GM21526 (cell line): ENCODE results near the gene CEP250.

Source experiments
- ATAC-seq: cut with Tn5 transposase; IDR thresholded peaks from one replicate; pipeline ENCODE4 v1.9.1; 2021; ENCODE audit warnings: moderate library complexity; ENCODE audit not compliant: unreplicated experiment, low FRiP score

Gene CEP250

DNA sequence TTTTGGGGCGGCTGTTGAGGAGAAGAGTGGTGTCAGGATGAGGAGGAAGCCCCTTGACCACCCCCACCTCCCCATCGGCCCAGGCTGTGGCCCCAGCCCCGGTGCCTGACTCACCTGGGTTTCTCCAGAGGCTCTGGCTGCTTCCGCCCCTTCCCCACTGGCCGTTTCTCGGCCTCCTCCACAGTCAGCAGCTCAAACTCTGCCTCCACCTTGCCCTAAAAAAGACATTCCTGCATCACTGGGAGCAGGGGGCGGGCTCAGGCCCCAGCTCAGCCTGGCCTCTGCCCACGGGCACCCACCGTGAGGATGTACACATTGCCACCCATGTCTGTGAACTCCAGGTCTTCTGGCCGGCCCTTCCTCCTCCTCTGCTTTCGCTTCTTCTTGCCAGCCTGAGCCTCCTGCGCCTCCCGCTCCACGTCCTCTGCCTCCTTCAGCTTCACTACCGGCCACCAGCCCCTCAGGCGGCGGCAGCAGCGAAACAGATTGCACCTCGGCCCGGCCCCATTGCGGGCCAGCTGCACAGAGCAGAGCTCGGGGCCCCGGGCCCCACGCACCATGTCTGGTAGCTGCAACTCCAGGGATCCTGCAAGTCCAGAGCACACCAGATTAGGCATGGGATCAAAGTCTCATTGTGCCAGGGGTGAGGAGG, 103.8 kb downstream of the CEP250 start:
- ATAC-seq: no peak

DNA sequence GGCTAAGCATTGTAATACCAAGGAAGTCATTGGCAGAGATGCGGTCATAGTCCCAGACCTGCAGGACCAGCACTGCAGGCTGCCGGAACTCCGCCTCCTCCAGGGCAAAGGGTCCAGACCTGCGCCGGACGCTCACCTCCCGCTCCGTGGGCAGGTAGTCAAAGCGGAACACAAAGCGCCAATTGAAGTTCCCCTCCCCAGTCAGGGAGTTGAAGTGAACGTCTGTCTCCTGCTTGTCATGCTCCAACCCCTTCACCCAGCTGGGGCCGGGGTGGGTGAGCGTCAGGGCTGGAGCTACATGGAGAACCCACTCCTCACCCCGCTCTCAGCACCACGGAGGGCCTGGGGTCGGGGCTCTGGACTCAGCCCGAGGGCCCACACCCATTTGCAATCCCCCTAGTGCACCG, 104.7 kb downstream of the CEP250 start:
- no peak for ATAC-seq

DNA sequence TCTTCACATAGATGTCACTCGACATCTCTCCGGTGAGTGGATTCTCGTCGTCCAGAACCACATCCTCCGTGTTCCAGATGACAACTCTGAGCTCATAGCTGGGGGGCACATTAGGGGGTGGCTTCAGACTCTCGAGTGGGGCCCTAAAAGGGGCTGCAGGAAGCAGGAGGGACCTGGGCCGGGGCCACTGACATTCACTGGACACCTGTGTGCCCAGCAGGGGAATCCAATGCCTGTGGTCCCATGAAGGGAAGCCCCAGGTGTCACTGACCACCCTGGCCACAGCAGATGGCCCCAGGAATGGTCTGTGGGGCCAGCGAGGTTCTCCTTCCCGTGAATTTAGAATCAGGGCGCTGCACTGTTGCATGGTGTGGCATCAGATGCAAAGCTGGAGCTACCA, 105.1 kb downstream of the CEP250 start:
- no peak for ATAC-seq

DNA sequence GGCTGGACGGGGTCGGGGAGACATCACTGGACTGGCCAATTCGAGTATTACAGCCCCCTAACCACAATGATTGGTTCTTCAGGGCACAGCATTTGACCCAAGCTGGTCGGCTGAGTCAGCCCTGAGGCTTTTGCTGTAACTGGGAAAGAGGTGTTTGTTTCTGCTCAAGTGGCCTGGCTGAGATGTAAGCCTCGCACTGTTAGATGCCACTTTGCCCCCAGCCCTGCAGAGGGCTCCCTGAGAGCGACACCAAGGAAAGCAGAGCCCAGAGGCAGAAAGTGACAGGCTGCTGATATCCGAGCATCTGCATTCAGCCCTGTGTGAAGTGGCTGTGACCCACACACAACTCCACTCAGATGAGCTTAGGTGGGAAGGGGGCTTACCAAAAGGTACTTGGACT, 105.9 kb downstream of the CEP250 start:
- no peak for ATAC-seq

DNA sequence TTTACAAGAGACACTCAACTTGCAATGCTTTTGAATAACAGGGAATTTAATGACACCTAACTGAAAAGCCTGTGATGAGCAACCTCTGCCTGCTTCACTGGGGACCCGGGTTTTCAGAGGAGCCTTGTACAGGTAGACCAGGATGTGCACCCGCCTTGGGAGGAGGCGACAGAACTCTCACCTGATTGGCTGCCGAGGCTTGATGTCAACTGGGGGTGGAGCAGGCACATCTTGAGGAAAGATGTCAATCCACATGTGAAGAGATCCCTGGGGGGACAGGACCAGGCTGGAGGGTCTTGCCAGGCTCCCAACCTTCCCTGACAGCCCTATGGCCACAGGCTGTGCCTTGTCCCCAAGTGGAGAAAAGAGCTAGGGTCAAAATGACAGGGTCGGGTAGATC, 106.3 kb downstream of the CEP250 start:
- no peak for ATAC-seq

DNA sequence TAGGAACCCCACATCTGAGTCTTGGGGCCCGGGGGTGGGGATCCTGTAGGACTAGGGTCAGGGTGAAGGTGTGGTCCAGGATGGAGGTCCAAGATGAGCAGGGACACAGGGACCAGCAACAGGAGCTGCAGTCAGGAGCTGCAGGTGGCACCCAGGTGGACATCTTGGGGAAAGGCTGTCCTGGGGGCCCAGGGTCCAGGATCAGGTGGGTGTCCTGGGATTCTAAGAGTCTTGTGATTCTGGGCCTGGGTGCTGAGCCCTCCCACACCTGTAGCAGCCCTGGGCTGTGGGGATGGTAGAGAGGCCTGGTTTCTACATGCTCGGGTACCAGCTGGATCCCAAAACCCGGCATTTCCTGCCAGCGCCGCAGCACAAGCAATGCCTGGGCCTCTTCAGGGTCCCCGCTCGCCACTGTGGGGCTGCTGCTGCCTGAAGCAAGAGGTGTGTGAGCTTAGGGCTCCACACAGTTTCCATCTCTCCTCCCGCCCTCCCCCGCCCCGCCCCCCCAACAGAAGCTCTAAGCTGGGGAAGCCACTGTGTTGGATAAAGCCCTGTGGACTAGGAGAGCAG, 107.2 kb downstream of the CEP250 start:
- no peak for ATAC-seq

DNA sequence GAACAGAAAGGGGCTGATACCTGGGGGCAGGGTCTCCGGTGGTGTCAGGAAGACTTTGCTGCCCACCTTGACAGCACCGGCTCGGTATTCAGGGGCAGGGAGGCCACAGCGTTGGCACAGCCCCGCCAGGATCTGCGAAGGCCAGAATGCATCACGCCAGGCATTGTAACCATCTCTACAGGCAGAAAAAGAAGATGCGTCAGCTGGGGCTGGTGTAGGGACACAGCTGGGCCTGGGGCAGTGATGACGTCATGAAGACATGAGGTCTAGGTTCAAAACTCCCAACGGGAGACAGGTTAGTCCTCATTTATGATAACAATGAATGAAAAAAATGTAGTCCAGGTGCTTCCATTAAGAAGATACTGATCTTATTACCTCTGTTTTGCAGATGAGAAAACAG, 108.4 kb downstream of the CEP250 start:
- no peak for ATAC-seq

DNA sequence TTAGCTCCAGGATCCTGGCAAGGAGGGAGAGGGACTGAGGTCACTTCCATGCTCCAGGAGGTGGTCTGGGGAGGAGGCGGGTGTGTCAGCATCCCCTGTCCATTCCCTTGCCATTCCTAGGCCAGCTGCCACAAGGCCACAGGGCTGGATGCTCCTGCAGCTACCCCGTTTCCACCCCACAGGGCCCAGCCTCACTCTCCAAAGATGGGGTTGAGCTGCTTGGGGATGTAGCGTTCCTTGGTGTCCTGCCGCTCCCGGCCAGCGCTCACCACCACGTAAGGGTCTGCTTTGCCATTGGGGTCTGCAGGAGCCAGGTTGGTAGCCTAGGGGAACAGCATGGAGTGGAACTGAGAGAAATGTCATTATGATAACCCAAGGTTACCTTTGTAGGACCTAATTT, 109.5 kb downstream of the CEP250 start:
- no peak for ATAC-seq

DNA sequence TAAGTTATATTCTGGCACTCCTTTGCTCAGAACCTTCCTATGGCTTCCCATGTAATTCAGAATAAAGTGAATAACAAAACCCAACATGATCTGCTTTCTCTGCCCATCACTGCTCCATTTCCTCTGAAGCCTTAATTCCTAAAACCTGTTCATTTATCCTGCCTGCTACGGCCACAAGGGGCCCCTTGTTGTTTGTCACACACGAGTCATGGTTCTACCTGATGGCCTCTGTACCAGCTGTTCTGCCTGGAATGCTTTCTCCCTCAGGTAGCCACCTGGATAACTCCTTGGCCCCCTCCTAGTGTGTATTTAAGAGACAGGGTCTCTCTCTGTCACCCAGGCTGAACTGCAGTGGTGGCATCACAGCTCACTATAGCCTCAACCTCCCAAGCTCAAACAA, 113.2 kb downstream of the CEP250 start:
- no peak for ATAC-seq
